HG03342 (cell line): ENCODE data around the gene LFNG.

Source experiments
- ATAC-seq: cut with Tn5 transposase; IDR thresholded peaks from one replicate; pipeline ENCODE4 v1.9.1; 2021; ENCODE audit warnings: mild to moderate bottlenecking, moderate library complexity; ENCODE audit not compliant: unreplicated experiment

The LFNG gene

DNA sequence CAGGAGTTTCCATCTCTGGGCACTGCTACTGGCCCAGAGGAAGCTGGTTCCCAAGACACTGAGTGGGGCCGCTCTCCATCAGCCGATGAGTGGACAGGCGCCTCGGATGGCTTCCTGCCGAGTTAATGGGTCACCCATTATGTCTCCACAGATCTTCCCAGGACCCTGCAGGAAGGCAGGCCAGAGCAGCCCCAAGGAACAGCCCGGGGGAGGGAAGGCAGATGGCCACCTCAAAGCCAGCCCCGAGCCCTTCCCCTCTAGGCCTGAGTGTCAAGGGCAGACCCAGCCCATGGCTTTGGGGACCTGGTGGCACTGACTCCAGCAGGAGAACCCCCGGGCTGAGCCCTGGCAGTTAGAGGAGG, 3.4 kb upstream of the LFNG start:
- ATAC-seq: no peak

DNA sequence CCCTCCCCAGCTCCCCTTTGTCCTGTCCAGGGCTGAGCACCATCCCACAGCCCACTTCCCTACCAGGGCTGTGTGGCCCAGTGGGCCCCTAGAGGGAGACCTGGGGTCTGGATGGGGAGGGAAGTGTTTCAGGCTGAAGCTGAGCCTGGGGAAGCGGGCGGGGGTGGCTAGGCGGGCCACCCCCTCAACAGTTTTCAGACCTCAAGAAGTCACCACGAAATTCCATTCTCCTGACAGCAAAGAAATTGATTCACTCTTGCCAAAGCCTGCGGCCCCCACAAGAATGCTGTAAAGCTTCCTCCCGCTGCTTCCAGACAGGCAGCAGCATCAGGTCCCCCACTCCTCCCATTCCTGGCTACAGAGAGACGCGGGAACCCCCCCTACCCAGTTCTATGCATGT, 2.5 kb upstream of the LFNG start:
- ATAC-seq: no peak

DNA sequence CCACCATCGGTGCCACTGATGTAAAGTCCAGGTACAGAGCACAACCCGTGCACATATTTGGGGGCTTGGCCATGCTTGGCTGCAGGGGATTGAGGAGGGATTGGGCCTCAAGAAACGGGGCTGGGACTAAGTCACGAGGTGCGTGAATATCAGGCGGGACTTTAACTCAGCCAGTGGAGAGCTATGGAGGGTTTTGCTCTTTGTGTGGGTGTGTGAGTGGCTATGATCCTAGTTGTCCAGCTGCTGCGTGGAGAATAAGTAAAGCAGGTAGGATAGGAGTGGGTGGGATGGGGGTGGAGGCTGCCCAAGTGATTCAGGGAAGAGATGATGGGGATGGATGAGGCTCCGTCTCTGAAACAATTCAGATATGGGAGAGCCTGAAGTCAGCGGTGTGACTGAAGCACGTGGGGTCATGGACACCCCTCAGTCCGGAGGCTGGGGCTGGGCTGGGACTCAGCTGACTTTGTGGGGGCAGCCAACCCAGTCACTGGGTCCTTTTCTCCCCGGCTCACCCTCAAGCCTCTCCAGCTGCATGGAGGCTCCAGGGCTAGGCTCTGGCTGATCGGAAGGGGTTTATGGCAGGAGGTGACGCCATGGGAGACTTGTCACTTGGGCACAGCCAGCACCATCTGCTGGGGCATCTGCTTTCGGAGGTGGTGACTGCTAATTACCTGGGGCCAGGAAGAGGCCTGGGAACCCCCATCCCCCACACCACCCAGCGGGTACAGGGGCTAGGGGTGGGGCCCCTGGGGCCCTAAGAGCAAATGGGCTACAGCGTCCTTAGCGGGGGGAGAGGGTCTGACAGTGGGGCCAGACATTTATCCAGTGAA, 1.7 kb upstream of the LFNG start:
- no peak for ATAC-seq

DNA sequence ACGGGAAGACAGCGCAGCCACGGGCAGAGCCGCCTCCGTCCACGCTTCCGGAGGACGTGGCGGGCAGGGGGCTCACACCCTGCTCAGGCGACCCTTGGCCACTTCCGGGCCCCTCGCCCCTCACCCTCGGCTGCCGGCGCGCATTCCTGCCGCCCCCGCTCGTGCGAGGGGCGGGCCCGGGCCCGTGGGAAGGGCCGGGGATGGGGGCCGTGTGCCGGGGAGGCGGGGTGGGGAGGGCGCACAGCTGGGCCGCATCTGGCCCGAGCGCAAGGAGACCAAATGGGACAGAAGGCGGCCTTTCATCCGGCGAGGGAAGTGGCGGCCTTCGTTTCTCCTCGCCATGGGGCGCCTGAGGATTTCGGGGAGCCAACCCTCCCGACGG, 846 bp upstream of the LFNG start:
- no peak for ATAC-seq

DNA sequence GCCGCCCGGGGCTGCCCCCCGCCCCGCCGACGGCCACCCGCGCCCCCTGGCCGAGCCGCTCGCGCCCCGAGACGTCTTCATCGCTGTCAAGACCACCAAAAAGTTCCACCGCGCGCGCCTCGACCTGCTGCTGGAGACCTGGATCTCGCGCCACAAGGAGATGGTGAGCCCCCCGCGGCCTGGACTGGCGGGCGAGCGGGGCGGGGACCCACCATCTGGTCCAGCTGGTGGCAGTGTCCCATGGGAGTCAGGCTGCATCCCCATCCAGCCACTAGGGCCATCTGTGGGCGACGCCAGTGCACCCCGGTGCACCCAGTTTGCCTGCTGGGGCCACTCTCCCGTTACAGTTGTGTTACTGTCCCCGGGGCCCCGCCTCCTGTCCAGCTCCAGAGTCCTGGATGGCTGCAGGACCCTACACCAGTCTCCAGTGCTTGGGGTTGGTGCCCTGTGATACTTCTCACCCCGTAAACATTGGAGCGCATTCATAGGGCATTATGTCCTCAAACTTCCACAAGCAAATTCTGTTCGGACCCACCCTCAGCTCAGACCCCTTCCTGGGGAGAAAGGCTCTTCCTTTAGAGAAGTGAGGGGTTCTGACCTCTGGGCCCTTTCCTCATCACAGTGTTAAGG, 672 bp downstream of the LFNG start:
- no peak for ATAC-seq

DNA sequence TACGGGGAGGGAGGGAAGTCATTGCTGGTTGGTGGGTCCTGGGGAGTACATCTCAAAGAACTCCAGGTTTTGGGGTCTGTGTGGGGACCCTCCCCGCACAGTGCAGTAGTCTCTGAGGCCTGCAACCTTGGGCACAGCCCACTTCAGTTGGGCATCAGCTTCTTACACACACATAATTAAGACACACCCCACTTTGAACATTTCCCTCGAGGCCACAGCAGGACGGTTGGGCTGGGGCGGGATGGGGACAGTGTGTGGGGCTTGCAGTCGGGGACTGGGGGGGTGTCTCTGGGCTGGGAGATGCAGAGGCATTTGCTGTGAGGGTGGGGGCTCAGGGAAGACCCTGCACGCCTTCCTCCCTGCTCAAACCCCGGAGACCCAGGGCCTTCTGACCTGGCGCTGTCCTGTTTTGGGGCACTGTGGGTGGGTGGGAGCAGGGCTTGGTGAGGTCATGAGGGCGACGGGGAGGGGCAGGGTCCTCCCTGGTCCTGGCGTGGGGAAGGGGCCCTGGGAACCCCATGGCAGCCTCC, 1.3 kb downstream of the LFNG start:
- ATAC-seq: no peak

DNA sequence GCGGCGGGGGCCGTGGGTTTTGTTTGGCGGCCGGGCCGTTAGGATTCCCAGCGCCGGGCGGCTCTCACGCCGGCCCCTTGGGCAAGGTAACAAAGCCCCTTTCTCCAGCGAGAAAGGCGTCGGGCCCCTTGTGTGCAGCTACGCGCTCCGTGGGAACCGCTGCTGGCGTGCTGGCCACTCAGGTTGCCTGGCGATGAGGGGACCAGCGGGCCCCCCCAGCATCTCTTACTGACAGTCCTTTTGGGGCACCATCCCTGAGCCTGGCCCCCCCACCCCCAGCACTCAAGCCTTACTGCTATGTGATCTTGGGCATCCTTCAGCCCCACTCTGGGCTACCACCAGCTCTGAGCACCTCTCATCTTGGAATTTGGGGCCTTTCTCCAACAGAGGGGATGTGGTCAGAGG, 1.8 kb downstream of the LFNG start:
- ATAC-seq: no peak

DNA sequence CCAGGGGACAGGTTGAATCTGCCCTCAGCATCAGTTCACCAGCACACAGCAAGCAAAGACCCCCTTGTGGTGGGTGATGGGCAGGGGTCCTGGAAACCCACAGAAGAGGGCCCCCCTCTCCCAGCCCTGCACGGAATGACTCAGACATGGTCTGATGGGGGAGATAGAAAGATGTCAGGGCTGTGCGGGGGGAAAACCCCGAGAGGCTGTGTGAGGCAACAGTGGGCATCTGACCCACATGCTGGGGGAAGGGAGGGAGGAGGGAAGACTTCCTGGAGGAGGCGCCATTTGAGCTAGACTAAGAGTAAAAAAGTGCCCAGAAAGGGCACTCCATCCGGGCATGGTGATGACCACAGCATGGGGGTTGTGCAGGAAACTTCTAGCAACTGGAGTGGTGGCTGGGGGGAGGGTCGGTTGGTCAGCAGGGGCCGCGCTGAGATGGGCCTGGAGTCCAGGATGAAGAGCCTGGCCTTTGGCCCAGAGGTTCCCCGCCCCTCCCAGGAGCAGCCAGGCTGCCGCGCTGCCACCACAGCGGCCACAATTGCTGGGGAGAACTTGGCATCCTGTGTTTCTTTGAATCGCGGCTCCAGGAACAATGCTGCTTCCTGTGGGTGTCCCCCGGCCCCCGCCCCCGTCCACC, 2.5 kb downstream of the LFNG start:
- no peak for ATAC-seq

DNA sequence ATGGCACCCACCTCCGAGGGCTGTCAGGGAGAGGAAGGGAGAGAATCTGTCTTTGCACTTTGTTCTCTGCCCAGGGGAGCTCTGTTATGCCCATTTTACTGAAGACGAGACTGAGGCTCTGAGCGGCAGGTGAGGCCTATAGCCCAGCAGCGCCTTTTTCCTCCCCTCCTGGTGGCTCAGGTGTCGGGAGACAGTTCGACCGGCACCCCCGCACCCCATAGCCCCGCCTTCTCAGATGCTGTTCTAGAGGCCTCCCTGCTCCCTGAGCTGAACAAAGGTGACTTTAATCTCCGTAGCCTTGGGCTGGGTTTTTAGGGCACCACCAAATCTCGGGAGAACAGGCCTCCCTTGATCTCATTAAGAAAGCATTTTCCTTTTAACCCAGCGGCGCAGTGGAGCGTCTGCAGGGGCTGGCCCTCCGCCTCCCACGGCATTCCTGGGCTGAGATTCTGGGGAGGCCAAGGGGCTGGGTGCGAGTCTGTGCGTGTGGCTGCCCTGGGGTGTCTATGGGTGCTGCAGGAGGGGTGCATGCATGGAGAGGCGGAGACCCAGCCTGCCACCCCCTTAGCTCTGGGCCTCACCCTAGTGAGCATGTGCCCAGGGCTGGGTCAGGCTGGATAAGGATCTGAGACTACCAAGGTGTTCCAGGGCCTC, 3.3 kb downstream of the LFNG start:
- ATAC-seq: no peak

DNA sequence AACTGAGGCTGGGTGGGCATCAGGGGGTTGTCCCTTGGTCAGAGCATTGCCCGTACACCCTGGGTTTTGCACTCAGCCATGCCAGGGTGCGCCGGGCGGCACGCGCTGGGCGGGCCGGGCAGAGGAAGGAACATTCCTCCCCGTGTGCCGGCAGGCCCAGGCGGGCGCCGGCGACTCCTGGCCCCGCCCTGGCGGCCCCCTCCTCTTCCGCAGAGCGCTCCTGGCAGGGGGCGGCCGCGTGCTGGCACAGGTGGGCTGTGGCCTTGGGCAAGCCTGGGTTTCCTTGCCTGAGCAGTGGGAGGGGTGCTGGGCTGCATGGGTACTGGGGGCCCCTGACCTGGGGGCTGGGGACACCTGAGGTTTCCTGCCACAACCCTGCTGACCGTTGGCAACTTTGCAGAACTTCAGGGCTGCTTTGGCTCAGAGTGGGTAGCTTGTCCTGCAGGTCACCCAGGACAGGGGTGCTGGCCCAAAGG, 3.9 kb downstream of the LFNG start:
- ATAC-seq: no peak

DNA sequence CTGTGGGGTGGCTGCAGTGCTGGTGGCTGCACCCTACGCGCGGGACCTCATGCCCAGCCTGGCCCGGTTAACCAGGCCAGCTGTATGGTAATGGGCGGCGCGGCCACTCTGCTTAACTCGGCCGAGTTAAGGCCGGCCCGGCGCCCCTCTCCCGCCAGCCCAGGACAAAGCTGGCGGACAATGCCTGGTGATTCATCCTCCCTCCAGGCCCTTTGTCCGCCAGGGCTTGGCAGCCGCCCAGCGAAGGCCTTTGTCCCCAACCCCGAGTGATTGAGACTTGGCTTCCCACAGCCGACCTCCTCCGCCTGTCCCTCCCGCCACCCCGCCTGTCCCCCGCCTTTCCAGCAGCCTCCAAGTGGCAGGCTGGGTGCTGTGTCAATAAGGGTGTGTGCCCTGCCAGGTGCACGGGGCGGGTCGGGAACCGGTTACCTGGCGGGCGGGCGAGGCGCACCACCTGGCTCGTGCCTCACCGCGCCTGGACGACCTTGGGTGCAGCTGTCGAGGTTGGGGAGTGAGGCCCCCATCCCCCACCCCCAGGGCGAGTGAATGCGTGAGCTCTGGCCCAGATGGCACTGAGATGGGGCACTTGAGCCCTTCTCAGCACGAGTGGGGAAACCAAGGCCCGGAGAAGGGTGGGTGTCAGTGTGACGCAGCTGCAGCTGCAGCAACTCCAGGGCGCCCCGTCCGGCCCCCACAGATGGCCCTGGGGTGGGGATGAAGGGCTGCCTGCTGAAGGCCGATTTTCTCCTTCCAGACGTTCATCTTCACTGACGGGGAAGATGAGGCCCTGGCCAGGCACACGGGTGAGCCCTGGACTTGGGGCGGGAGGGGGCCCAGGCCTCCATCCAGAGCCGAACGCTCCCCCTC, 4.6 kb downstream of the LFNG start:
- ATAC-seq: no peak

DNA sequence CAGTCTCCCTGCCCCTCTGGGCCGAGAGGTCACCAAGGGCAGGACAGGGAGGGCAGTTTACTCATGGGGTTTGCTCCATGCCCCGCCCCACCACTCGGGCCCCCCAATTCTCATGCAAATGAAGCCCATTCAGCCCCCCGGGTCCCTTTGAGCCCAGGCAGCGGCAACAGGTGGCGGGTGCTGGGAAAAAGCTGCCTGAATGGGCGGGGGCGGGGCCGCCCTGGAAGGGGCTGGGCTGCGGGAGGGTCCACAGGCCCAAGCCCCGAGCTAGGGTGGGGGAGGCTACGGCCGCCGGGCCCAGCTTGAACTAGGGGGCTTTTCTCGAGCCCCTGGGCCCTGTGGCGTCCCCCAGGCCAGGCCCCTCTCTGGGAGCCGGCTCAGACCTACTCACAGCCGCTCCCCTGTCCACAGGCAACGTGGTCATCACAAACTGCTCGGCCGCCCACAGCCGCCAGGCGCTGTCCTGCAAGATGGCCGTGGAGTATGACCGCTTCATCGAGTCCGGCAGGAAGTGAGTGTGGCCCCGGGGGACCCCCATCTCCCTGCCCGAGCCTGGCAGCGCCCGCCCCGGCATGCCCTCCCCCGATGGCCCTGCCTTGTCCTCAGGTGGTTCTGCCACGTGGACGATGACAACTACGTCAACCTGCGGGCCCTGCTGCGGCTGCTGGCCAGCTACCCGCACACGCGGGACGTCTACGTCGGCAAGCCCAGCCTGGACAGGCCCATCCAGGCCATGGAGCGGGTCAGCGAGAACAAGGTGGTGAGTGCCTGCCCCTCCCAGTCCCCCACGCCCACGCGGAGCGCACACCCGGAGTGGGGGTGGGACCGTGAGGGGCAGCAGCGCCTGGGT, 5.5 kb downstream of the LFNG start:
- no peak for ATAC-seq

DNA sequence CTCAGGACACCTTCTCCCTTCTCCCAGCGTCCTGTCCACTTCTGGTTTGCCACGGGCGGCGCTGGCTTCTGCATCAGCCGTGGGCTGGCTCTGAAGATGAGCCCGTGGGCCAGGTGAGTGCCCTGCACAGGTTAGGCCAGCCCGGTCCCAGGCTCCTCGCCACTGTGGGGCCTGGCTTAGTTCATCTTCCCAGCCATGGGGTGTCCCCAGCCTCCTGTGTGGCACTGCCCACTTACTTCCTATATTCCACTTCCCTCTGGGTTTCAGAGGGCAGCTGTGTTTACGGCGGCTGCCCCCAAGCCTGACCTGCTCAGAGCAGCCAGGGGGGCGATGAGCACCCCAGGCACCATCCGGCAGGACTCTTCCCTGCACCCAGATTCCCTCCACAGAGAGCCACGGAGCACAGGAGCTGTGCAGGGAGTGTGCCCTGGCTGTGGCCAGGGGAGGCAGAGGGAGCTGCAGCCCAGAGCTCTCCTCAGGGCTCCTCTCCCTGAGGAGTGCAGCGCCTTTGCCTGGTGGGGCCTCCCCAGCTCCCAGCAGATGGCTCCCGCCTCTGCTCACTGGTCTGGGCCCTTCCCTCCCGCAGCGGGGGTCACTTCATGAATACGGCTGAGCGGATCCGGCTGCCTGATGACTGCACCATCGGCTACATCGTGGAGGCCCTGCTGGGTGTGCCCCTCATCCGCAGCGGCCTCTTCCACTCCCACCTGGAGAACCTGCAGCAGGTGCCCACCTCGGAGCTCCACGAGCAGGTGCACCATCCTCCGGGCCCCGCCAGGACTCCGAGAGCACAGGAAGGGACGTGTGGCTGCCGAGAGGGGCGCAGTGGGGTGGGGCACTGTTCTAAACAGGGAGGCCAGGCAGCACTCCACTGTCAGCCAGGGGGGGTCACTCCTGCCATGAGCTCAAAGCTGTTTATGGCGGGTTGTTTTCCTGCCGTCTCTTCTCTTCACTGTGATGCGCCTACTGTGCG, 6.4 kb downstream of the LFNG start:
- ATAC-seq: no peak

DNA sequence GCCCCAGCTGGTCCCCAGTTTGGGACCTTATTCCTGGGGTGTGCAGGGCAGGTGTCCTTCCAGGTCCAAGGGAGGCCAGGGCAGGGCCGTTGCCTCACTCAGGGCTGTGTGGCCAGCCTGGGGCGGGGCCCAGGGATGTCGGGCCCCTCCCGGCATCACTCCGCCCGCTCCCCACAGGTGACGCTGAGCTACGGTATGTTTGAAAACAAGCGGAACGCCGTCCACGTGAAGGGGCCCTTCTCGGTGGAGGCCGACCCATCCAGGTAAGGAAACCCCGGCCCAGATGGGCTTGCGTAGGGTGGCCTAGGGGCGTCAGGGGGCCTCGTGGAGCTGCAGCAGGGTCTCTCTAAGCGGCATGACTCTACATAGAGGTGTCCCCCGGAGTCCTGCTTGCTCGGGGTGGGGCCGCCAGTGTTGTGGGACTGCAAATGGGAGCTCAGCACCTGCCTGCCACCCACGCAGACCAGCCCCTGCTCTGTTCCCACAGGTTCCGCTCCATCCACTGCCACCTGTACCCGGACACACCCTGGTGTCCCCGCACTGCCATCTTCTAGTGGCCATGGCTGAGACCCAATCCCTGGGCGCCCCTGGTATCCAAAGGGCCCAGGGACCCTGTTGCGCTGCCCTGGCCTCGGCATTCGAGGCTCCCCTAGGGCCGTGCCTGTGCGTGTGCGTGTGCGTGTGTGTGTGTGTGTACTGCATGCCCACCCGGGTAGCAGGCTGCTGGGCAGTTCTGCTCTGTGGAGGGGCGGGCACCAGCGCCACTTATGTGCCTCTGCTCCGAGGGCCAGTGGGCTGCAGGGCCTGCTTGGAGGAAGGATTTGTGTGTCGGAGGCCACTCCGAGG, 7.3 kb downstream of the LFNG start:
- ATAC-seq: no peak

DNA sequence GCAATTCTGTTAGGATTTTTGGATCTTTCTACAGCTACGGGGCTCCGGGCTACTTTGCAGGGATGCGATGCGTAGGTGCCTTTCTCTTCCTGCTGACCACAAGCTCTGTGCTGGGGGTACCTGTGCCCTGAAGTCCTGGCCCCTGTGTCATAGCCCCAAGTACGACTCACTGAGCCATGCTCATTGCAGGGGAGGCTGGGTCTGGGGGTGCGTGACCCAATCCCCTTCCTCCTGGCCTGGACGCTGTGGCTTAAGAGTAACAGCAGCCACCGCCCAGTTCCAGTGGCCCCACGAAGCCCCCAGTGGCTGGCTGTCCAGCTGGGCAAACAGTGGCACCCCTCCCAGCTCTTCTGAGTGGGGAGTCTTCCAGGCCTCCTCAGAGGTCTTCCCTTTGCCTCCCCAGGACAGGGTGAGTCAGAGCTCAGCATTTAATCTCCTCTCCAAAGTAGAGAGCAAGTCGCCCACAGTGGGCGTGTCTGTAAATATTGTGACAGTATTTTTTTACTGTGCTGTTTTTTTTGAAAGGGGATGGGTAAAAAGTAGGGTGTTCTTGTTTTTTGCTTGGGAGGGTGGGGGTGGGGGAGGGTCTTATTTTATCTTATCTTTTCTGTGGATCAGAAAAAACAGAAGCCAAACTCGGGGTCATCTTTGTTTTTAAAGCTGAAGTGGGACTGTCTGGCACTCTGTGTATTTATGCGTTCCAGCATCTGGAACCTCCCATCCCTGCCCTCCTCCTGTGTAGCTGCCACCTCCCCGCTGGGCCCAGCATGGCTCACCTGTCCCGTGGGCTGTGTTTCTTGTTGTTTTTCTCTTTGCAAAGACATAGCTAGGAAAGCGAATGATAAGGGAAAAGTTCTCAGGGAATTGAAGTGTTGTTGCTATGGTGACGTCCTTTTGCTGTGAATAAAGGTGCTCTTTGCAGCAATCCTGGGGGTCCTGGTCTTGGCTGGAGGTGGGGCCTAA, 8.2 kb downstream of the LFNG start:
- no peak for ATAC-seq

DNA sequence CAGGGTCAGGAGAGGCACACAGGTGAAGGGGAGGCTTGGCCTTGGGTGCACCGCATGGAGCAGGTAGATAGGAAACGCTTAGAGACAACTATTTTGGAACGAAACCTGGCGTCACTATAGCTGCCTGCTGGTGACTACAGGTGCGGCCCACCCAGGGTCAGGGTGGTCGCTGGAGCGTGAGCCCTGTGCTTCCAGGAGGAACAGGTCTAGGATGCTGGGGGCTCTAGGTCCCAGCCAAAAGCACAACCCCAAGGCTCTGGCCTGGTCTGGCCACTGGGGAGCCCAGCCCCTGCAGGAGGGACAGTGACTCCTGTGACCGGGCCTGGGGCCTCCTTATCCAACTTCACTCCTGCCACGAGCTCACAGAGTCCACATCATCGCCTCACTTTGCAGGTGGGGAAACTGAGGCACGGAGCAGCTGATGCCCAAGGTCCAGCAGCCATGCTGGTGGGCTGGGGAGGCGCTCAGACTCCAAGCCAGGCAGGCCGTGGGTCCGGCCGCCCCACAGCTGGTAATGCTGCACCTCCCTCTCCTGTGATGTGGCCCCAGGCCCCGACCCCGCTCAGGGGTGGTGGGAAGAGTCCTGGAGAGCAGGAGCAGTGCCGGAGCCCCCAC, 9.0 kb downstream of the LFNG start:
- no peak for ATAC-seq
